A204.1 (cell line): ENCODE results near the gene SLC6A2.
A peak's percentile ranks its signal among the peaks of the same experiment; 100 is the strongest.

Experiments used
- FAIRE-seq: peaks from 2 replicates; lab custom pipeline; 2012; peaks lifted over from hg19 to GRCh38; lab: Jason Lieb, UNC

SLC6A2 gene

DNA sequence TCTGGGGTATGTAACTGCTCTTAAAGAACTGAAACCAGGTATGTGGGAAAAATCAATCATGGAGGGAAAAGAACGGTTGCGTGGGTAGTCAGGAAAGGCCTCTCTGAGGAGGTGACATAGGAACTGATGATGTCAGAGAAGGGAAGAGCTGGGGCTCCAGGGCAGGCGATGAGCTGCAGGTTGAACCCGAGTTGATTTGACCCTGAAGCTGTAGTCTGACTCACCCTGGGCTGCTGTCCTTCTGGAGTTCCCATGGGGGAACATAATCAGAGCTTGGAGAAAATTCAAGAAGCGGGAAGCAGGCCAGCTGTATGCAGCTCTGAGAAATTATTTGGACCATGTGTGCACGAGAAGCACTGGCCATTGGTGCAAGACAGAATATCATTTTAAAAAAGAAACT, 16.7 kb downstream of the SLC6A2 start:
- no peak for FAIRE-seq

DNA sequence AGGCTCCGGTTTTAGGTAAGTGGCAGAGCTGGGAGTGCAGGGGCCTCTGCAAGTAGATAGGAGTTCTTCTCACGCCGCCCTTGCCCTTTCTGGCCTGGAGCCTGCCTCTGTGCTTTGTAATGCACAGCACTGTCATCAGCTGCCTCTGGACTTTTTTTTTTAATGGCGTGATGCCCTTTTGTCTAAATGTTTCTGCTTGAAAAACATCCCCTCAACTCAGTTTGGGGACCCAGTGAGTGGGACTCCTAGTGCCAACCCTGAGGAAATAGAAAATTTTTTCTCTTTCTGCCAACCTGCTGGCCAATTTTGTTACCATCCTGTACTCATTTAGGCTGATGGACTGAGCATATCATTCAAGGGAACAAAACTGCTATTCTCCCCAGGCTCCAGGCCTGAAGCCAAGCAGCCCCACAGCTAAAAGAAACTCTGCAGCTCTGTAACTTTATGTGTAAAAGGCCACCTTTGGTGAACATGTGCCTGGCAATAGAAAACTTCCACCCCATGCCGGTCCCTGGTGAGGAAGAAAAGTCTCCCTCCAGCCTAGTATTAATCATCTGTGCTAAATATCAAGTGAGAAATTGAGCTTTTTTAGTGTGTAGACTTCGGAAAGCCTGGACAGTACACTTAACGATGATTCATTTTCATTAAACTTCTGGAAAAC, 22.5 kb downstream of the SLC6A2 start:
- no peak for FAIRE-seq

DNA sequence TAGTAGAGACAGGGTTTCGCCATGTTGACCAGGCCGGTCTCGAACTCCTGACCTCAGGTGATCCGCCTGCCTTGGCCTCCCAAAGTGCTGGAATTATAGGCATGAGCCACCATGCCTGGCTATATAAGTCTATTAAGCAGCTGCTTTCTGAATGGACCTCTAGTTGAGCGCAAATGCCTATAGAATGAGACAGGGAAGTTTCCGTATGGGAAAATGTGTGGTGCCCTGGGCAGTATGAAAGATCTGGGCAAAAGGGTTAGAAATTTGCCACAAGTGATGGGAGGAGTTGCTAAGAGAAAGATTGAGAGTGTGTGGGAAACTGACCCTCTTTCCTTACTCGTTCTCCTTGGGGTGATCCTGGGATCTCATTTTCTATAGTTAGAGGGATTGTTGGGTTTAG, 26.3 kb downstream of the SLC6A2 start:
- FAIRE-seq = no peak

DNA sequence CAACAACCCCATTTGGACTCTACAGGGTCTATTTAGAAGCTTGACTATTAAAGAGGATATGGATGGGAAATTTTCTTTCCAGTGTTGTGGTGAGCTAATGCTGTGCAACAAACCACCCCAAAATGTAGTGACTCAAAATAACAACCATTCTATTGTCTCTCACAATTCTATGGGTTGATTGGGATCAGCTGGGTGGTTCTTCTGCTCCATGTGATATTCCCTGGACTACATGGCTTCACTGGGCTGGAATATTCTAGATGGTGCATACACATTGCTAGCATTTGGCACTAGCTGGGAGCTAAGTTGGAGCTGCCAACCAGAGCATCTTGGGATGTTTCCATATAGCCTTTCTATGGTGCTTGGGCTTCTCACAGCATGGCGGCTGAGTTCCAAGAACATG, 30.2 kb downstream of the SLC6A2 start:
- FAIRE-seq = no peak

DNA sequence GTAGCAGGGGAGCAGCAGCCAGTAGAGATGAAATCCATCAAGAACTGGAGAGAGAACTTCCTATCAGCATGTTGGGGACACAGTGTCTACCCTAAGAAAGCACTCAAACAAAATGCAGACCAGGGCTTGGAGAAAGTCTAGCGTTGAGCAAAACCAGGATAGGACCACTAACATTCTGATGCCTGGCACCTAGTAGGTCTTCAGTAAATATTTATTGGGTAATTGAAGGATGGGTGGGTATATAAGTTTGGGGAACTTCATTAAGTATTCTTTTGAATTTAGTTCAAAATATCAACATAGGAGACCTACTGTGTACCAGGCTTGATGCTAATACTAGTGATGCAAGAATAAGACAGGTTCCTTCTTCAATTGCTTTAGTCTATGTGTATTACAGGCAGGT, 30.9 kb downstream of the SLC6A2 start:
- no peak for FAIRE-seq

DNA sequence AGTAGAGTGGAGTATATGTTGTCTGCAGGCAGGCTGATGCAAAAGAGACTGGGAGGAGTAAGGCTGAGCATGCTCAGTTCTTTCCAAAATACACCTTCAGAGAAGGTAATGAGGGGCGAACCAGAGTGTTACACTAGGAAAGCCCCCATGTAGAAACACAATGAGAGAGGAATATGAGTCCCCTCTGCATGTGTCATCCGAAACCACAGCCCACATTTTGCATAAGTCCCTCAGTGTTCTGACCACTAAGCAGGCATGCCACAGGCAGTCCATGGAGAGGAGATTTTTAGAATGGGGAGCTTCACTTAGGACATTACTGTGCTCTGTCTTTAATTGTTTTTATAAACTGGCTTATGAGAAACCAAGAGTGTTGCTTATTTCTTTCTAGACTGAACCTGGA, 32.0 kb downstream of the SLC6A2 start:
- no peak for FAIRE-seq

DNA sequence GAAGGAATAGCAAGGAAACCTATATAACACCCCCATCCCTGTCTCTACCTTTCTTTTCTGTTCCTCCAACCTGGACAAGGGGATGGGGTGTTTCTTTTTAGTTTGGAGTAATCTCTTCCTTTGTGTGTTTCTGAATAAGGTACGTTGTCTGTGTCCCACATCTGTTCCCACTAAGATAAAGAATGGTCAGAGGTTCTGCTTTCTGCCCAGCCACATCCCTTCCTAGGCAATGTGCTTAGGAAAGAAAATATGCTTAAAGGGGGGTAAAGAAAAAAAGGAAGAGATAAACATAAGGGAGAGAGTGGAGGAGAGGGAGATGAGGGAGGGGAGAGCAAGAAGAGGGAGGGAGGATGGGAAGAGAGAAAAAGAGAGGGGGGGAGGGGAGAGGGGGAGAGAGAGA, 35.1 kb downstream of the SLC6A2 start:
- no peak for FAIRE-seq

DNA sequence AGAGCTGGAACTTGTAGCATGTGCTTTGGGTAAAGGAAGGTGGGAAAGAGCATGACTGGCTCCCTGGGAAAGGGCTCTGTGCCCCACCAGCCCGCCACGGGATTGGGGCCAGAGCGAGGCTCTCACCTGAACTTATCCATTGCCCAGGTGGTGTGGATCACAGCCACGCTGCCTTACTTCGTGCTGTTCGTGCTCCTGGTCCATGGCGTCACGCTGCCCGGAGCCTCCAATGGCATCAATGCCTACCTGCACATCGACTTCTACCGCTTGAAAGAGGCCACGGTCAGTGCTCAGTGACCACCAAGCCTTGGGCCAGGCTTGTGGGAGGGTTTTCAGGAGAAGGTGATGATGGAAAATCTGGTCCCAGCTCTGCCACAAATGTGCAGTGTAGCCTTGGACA, 36.0 kb downstream of the SLC6A2 start:
- FAIRE-seq = no peak

DNA sequence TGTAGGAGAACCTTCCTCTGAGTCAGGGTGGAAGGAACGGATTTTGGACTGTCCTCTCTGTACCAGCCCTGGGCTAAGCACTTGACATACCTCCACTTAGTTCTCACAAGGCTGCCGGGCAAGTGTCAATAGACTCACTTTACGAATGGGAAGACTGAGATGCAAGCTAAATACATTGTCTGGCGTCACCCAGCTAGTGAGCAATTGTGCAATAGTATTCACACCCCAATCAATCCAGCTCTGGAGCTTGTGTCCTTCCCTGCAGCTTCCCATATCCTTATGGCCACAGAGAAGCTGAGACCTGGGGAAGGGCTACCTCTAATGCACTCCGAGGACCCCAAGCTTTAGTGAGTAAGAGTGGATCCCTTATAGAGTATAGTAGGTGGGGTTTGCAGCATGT, 39.8 kb downstream of the SLC6A2 start:
- no peak for FAIRE-seq

DNA sequence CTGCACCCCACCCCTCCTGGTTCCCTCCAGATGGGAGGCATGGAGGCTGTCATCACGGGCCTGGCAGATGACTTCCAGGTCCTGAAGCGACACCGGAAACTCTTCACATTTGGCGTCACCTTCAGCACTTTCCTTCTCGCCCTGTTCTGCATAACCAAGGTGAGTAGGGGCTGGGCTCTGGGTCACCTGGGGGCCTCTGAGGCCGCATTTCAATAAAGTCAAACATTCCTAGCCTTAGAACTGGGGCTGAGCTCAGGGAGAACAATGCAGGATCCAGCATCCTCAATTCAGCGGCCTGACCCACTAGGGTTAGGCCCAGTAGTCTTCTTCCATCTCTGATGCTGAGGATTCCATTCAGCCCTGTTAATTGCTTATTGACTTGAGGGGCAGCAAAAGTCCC, 42.1 kb downstream of the SLC6A2 start:
- FAIRE-seq = no peak

DNA sequence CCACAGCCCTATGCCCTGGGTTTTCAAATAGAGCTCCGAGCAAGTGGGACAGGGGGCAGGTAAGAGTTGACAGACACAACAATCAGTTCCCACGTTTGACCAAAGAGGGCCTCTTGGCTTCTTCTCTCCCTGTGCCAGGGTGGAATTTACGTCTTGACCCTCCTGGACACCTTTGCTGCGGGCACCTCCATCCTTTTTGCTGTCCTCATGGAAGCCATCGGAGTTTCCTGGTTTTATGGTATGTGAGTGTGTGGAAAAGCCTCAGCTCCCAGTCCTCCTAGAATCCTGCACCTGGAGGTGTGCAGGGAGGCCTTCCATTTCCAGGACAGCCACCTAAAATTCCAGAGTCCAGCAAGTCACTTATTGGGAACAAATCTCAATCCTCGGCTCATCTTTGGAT, 42.5 kb downstream of the SLC6A2 start:
- FAIRE-seq = no peak

DNA sequence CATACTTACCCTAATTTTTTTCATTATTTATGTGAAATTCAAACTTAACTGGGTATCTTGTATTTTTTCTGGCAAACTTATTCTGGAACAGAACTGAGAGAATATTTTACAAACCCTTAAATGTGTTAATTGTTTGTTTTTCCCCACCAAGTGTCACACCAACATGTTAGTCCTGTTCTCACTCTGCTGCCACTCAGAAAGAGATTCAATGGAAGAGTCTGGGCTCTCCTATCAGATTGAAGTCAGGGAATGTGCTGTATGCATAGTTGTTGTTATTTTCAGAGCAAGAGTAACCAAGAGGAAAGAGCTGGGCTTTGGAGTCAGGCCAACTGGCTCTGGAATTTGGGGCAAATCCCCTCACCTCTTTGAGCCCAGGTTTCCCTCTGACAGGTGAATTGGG, 43.2 kb downstream of the SLC6A2 start:
- FAIRE-seq = no peak

DNA sequence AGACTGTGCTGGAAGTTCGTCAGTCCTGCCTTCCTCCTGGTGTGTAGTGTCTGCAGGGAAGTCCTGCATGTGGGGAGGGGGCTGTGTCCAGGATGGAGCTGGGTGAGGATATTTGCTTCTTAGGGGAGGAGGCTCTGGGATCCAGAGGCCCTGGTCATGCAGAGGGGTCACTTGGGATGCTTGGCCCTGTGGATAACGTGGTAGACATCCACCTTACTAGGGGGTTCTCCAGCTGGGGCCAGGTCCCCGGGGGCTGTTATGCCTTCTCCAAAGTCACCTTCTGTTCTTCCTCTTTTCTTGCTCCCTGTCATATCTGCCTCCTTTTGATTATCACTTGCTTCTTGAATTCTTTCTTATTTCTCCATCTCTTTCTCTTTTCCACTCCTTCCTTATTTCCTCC, 43.8 kb downstream of the SLC6A2 start:
- FAIRE-seq = no peak

DNA sequence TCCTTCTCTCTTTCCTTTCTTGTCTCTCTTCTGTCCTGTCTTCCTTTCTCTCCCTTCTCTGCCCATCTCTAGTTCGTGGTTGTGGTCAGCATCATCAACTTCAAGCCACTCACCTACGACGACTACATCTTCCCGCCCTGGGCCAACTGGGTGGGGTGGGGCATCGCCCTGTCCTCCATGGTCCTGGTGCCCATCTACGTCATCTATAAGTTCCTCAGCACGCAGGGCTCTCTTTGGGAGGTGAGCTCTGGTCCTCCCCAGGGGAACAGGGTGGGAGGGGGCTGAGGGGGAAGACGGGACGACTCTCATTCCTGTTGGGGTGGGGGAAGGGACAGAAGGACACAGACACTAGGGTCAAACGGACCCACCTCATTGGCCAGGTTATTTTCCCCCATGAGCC, 44.3 kb downstream of the SLC6A2 start:
- FAIRE-seq = no peak

DNA sequence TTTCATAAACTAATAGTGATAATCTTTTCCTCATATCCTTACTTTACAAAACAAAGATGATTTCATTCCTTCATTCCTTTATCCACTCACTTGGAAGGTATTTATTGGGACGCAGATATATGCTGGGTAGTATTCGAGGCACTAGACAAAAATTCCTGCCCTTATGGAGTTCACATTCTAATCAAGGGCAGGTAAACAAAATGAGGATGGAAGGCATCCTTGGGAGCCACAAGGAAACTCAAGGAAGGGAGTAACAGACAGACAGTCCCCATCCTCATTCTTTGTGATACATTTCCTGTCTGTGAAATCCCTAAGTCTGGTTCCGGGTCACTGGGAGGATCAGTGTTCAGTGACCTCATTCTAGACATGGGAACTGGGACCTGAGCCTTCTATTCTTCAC, 45.2 kb downstream of the SLC6A2 start:
- no peak for FAIRE-seq

DNA sequence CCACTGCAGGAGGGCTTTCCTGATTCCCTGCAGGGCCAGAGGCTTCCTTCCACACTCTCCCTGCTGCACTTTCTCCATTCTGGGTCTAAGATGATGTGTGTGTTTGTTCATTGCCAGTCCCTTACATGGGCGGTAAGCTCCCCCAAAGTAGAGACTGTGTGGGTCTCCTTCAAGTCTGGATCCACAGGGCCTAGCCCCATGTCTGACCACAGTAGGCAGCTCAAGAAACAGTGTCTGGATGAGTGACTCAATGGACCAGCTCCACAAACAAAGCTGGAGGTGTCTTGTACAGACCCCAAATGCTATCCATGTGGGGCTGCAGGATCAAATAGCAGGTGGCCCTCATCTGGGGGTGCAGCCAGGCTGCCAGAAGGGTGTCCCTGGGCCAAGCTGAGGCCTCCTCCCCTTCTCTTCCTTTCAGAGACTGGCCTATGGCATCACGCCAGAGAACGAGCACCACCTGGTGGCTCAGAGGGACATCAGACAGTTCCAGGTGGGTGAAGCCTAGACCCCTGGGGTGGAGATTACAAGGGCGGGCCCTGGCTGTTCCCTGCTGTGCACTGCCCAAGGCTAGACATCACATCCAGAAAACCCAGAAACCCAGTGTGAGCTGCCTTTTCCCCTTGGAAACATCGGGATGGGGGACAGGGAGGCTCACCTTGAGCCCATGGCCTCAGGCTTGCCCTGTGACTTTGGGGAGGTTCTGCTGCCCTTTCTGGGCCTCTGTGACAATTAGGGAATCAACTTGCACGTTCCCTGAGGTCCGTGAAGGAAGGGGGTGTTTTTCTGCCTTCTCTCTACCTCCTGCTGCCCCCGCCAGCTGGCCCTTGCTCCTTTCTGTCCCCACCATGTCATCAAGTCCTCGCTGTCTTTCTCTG, 45.9 kb downstream of the SLC6A2 start:
- FAIRE-seq = no peak

DNA sequence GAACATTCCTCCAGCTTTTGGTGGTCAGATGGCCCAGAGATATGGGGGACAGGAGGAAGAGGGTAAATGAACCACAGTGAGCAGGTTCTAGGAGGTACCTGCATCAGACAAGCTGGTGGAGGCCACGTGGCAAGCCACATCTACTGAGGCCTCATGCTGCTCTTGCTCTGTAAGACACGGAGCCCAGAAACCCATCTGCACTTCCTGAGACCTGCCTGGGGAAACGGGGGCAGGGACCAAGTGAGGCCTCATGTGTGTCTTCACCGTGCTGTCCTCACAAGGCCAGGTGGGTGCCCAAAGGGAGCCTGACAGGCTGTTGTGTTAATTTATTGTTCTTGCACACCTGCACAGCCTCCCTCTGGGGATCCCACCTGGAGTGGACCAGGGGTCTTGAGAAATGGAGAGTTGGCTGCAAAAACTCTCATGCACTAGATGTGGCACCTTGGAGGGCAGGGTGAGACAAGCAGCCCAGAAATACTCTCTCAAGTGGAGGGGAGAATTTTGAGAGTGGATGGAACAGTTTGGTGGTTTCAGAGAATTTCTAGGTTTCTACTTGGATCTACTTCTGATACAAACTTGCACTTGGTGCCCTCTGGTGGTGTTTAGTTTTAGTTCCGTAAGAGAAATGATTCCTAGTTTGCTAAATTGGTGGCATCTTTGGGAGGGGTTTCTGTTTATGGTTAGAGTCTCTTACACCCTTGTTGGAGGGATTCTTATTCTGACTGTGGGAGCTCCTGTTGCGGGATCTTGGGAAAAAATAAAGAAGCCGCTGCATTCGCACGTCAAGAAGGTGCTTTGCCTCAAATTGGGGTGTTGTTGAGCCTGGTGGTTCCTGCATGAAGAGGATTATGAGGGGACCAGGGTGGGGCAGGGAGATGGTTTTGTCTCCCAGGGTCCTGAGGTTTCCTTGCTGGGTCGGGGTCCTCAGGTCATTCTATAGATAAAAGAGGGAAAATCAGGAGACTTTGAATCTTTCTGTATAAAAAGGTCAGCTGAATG, 47.5 kb downstream of the SLC6A2 start:
- peak; percentile 69 for FAIRE-seq

DNA sequence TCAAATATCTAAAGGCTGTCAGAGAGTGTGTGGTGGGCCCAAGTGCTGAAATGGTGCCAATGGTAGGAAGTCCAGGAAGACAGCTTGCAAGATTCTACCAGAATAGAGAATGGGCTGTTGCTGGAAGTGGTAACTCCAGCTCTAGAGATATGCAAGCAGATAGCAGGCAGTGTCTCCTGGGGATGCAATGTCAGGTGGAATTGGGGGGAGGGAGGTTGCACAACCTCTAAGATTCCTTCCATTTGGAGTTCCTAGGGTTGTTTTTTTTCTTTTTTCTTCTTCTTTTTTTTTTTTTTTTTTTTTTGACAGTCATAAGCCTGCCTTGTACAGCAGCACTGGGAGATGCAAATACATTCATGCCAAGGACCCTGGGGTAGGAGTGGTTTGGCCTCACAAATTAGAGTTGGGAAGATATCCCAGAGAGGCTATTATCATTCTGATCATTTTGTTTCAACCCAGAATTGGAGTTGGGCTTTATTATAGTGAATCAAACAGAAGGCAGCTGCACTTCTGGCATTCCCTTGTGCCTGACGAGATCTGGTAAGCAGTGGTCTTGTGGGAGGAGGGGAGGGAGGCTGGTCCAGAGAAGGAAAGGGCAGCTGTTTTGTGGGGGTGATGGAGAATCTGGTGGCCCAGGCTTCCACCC, 51.1 kb downstream of the SLC6A2 start:
- no peak for FAIRE-seq

DNA sequence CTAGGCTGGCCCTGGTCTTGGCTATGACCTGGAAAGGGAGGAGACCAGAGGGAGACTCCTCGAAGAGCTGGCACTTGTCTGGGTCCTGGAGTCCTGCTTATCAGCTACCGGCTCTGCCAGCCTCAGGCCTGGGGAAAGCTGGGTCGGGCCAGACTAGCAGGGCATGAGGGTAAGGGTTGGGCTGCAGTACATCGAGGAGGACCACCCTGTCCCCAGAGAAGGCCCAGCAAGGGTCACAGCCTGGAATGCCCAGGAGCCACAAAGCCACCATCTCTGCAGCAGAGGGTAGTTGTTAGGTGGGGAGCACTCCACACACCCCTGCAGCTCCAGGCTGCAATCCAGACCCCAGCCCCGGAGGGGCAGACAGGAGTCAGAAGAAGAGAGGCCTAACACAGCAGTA, 54.0 kb downstream of the SLC6A2 start:
- no peak for FAIRE-seq

DNA sequence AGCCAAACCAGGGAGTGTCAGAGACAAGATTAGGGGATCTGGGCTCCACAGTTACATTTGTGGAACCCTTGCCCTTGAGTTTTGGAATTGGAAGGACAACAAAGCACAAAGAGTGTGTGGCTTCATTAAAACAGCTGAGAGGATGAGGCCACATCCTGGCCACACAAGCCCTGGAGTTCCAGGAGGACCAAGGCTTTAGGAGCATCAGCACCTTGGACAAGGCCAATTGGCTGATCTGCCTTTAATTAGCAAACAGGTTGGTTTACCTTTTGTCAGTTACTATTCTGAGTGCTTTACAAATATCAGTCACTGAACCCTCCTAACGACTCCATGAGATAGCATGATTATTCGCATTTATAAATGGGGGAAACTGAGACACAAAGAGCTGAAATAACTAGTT, 54.7 kb downstream of the SLC6A2 start:
- FAIRE-seq = no peak

DNA sequence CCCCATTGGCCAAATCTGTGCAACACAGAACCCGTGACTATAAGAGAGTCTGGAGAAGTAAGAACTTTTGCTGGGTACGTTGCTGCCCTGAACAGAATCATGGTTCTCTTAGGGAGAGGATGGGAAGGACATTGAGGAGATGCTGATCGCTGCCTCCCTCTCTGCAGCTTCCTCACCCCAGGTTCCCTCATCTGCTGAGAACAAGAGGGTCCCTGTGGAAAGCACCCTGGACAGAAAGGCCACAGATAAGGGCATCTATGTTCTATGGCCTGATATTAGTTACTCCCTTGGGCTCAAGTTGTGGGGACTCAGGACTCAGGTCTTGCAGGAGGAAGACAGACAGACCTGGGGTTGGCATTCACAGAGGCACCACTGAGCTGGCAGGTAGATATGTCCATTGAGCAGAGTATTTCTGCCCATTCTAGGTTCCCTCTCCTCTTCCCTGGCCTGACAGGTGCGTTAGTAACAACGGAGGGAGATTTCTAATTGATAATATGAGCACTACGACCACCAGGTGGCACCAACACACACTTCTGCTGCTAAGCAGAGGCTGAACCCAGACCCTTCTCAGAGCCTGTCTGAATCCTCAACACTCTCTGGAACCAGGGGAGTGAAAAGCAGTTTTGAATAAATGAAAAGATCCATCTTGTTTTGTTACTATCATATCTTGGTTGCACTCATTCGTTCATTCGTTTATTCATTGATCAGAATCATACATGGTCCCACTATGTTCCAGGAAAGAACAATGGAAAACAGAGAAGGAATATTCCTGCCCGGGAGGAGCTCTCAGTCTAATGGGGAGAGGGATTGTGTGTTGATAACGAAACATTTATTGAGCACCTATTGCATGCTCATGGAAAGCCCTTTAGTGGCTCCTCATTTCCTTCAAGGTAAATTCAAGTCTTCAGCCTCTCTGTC, 56.4 kb downstream of the SLC6A2 start:
- FAIRE-seq = peak; percentile 25
